HG02840 (cell line): ENCODE data around the gene RBPJ.
"Not testable (repeated sequence)": the region's sequence is repeated elsewhere in the genome, so short reads cannot be mapped to it uniquely, and the experiment has no call there.

Experiments used
- ATAC-seq: cut with Tn5 transposase; IDR thresholded peaks from one replicate; pipeline ENCODE4 v1.9.1; 2021; ENCODE audit warnings: mild to moderate bottlenecking, moderate library complexity, moderate number of reproducible peaks; ENCODE audit not compliant: unreplicated experiment, low FRiP score

Gene RBPJ

GRCh38 chr4:26331380-26331950 is 10.7 kb downstream of the RBPJ start:
- ATAC-seq = no peak

- no peak for ATAC-seq
Observed at GRCh38 chr4:26334366-26334765, 13.6 kb downstream of the RBPJ start.

DNA sequence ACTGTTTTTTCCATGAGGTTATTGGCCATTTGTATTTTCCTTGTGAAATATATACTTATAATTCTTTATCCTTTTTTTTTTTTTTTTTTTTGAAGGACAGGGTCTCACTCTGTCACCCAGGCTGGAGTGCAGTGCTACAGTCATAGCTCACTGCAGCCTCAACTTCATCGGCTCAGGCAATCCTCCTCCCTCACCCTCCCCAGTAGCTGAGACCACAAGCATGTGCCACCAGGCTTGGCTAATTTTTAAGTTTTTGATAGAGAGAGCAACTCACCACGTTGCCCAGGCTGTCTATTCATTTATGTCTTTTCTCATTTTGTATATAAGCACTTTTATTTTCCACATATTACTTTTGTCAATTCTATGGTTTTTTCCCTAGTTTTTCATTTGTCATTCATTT is 16.8 kb downstream of the RBPJ start:
- ATAC-seq = no peak

DNA sequence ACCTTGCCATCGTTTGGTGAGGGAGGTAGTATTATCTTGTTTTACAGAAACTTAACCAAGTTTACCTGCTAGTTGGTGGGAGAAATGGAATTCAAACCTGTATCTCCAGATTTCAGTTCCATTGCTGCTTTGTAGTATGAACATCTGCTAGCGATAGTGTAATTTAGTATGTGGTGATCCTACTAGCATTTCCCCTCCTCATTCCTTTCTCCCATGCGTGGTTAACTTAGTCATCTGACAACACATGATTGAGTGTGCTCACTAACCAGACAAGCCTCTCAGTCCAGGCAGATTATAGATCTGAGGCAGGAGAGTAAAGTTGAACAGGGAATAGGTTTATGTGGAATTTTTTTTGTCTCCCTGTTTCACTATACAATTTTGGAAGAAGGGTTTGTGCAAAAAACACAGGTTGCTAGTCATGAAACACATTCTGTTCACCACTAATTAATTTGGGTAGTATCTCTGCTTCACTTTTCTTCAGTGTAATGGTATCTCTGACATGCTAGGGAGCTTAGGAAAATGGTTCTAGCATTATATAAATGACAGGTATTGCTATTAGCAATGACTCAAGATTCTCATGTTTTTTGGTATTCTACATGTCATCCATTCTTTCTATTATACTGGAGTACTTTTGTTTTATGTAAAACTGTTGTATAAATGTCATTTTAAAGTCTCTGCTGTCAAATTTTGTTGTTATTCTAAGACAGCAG is 21.7 kb downstream of the RBPJ start:
- ATAC-seq = no peak

- no peak for ATAC-seq
Observed at GRCh38 chr4:26343038-26343398, 22.2 kb downstream of the RBPJ start.

- no peak for ATAC-seq
Observed at GRCh38 chr4:26344901-26345564, 24.2 kb downstream of the RBPJ start.

- no peak for ATAC-seq
Observed at GRCh38 chr4:26345565-26345938, 24.7 kb downstream of the RBPJ start.

DNA sequence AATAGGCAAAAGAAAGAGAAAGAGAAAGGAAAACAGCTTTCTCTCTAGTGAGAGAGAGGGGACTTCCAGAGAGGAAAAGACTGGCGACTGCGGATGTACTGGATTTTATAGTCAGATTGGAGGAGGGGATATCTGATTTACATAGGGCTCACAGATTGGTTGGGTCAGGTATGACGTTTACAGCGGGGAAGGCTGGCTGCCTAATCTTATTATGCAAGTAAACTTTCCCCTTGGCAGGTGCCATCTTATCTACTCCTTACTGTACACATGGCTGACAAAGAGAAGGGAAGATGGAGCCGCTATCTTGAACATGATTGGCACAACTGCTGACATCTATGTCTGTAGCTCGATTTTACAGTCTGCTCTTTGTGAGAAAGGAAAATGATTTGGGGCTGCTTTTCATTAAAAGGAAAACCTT is 25.4 kb downstream of the RBPJ start:
- no peak for ATAC-seq

- no peak for ATAC-seq
Observed at GRCh38 chr4:26349496-26349895, 28.7 kb downstream of the RBPJ start.

DNA sequence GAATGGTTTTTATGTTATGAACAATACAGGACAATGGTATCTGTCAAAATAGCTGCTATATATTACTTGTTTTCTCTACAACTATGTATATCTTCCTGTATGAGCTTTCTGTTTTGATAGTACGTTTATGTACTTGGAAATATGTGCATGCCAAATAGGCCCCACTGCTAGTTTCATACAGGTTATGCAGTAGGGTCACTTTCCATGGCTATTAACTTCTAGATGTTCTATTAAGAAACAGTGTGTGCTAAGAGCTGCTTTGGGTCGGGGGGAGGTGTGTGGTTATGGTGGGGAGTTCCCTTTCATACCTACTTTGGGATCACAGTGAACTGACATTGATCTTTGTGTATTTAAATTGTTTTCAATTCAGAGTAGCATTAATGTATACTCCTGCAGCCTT is 30.9 kb downstream of the RBPJ start:
- ATAC-seq = no peak

GRCh38 chr4:26354491-26354890 is 33.7 kb downstream of the RBPJ start:
- no peak for ATAC-seq

GRCh38 chr4:26355392-26356052 is 34.7 kb downstream of the RBPJ start:
- ATAC-seq = no peak

DNA sequence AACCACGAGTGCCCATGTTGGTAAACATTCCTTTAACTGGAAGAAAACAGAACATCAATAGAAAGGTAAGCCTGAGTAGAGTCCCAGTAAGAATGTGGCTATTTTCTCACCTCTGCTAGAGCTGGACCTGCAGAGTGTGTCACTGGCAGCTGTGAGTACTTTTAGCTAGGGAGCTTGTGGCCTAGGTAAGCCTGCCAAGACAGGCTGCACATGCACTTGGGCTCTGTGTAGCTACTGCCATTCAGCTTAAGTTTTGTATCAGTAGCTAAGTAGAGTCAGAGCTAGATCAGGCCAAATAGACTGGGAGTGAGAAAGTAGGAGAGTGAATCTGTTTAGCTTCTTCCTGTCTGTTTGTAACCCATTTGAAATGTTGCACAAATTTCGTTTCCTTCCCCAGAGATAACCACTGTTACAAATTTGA is 35.3 kb downstream of the RBPJ start:
- no peak for ATAC-seq

DNA sequence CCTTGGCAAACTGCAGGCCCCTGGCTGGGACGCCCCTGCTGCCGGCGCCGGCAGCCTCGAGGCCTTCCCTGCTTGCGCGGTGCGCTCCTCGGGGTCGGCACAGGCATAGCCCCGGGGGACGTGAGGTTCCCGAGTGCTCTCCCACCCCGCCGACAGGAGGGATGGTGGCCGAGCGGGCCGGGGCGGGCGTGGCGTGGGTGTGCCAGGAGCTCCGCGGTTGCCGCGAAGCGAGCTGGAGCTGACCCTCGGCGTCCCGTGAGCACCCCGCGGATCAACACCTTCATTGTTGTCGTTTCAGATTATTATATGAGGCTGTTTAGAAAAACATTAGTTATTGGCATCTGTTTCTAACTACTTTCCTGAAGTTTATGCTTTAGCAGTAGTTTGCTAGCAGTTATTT is 38.7 kb downstream of the RBPJ start:
- not testable (repeated sequence) for ATAC-seq

DNA sequence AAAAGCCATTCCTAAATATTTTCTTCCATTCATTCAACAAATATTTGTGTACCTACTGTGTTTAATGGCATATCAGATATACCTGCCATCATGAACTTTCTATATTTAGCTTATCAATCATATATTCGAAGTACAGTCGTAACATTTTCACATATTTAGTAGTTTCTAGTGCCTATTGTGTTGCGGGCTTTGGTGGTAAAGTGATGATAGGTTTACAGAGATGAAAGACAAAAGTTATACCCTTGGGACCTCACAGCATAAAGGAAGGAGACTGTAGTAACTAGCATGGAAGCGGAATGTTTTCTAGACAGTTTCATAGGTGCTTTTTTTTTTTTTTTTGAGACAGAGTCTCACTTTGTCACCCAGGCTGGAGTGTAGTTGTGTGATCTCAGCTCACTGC is 39.5 kb downstream of the RBPJ start:
- ATAC-seq = no peak

- no peak for ATAC-seq
Observed at GRCh38 chr4:26360864-26361263, 40.0 kb downstream of the RBPJ start.

DNA sequence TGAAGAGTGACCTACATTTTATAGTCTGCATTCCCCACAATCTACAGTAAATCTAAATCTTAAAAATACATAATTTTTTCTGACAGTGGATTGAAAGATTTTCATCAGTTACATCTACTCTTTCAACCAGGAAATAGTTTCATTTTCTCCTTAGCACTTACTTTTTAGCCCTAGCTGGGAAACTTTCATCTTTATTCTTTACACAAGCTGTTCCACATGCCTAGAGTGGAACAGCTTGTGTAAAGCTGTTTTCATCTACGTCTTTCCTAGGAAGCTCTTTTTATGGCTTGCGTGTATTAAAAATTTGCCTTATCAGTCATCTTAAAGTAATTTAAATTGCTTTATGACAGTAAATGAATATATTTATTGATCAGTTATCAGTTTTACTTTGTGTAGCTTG is 40.5 kb downstream of the RBPJ start:
- ATAC-seq = no peak

- ATAC-seq = no peak
Observed at GRCh38 chr4:26362745-26363439, 42.1 kb downstream of the RBPJ start.

- no peak for ATAC-seq
Observed at GRCh38 chr4:26365537-26366150, 44.8 kb downstream of the RBPJ start.

- ATAC-seq = no peak
Observed at GRCh38 chr4:26367811-26368210, 47.0 kb downstream of the RBPJ start.
